GM18858 (cell line): ENCODE measurements around the gene DGUOK.
"Not testable (repeated sequence)": the region's sequence is repeated elsewhere in the genome, so short reads cannot be mapped to it uniquely, and the experiment has no call there.

Experiments used
- ATAC-seq: cut with Tn5 transposase; IDR thresholded peaks from one replicate; pipeline ENCODE4 v1.9.1; 2021; ENCODE audit not compliant: unreplicated experiment

Gene DGUOK

DNA sequence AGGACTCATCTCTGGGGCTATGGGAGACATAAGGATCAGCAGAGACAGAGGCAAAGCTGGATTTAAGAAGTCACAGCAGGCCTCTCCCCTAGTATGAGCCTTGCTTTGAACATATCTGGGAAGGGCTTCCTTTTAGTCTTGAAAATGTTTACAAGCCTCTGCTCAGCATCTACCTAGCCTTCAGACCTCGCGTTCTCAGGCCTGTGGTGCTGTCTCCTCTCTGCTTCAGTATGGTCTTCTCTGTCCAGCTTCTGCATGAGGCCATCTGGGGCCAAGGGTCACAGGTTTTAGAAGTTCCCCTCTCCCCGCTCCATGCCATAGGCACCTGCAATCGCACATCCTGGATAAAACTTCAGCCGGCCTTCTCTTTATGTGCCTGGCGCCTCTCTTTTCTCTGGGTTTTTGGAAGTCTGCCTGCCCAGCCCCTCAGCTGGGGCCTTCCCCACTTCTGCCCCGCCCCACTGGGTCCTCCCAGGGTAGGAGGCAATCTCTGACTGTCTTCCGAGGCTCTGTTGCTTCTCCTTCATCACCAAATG lies 26.8 kb upstream of the DGUOK start:
- no peak for ATAC-seq

GRCh38 chr2:73901143-73901542 lies 25.5 kb upstream of the DGUOK start:
- ATAC-seq = no peak

DNA sequence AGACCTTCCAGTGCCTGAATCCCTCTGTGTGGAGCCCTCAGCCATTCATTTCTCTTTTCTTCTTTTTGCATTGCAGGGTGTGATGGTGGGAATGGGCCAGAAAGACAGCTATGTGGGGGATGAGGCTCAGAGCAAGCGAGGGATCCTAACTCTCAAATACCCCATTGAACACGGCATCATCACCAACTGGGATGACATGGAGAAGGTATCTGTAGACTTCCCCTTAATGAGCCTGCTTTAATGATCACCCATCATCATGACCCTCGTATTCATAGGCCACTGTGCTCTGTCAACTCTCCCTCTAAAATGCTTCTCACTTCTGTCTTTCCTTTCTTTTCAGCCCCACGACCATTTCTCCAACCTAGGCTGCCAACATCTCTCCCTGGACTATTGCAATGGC lies 24.4 kb upstream of the DGUOK start:
- no peak for ATAC-seq

DNA sequence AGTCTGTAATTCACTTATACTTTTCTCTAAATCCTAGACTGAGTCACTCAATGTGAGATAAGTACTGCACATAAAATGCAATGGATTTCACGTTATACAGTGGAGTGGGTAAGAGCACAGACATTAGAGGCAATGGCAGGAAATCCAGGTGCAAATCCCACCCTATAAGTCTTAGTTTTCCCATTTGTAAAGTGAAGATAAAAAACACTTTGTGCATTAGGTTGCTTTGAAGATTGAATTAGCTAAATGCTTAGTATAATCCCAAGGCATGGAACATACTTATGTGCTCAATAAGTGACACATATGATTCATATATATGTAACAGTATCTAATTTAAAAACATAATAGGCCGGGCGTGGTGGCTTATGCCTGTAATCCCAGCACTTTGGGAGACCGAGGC lies 23.4 kb upstream of the DGUOK start:
- no peak for ATAC-seq

- ATAC-seq = not testable (repeated sequence)
Measured at GRCh38 chr2:73903949-73904613, 22.6 kb upstream of the DGUOK start.

DNA sequence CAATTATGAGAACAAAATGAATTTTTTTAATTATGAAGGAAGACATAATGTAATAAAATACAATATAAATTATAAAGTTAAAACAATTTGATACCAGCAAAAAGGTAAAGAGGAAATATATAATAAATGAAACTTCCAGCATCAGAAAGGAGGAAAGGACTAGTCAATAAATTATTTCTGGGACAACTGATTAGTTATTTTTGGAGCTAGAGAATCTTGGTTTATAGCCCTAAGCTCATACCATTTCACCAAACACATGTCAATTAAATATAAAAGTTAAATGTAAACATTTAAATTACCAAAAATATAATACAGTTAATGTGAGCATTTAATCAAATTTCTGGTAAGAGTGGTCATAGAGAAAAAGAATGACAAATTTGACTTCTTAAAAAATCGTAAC lies 21.7 kb upstream of the DGUOK start:
- ATAC-seq = no peak

DNA sequence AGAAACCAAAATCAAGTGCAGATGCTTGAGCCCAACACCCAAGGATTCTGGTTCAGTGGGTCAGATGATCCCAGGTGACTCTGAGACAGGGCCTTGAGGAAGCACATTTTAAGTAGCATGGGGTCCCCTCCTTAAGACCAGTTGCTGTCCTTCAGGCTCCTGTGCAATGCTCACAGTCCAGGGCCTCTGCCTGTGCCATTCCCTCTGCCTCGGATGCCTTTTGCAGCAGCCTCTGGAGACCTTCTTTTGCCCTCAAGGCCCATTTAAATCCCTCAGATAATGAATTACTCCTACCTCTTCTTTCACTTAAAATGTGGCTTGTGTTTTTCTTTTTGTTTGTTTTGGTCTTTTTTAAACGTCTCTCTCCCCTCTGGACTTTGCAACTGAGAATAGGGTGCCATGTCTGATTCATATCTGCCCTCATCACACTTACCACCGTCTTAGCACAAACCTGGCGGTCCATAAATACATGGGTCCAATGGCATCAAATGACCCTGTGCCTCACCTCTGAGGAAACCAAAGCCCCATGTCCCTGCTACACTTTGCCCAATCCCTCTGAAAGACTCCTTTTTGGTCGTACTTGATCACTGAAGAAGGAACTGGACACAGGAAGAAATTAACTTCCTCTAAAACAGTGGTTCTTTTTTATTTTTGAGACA lies 19.7 kb upstream of the DGUOK start:
- no peak for ATAC-seq

DNA sequence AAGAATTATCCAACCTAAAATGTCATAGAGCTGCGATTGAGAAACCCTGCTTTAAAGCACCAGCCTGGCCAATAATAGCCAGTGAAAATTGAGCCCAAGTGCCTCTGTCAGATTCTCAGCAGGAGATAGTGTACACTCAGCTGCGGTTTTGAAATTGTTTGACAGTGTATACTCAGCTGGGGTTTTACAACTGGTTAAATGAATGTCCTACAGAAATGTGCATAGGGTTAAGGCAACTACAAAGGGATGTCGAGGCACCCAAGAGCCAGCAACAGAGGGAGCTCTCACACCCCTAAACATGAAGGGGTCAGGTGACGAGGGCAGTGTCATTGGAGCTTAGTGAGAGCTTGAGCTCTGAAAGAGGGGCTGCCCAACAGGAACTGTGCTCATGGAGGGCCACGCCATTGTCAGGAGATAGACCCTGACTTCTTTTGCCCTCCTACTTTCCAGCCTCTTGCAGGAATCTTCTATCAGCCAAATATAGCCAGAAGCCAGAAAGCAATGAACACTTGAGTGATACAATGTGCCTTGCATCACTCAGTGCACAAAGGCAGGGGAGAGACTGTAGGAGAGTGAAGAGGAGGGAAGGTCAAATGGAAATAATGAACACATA lies 18.7 kb upstream of the DGUOK start:
- ATAC-seq = no peak

GRCh38 chr2:73908689-73909652 lies 17.7 kb upstream of the DGUOK start:
- ATAC-seq = no peak

GRCh38 chr2:73910873-73911547 lies 15.7 kb upstream of the DGUOK start:
- ATAC-seq = no peak

- ATAC-seq = no peak
Measured at GRCh38 chr2:73911548-73912208, 15.0 kb upstream of the DGUOK start.

GRCh38 chr2:73913414-73914054 lies 13.1 kb upstream of the DGUOK start:
- no peak for ATAC-seq

DNA sequence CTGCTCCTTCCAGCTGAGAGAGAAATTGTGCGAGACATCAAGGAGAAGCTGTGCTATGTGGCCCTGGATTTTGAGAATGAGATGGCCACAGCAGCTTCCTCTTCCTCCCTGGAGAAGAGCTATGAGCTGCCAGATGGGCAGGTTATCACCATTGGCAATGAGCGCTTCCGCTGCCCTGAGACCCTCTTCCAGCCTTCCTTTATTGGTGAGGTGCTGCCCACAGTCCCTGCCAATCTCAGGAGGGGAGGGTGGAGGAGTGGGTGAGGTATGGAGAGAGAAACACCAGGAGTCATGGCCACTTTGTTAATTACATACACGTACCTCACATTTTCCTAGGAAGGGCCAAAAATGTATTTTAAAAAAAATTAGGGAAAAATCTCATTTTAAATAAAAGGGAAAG lies 12.0 kb upstream of the DGUOK start:
- ATAC-seq = no peak

GRCh38 chr2:73915437-73915993 lies 11.2 kb upstream of the DGUOK start:
- ATAC-seq = no peak

DNA sequence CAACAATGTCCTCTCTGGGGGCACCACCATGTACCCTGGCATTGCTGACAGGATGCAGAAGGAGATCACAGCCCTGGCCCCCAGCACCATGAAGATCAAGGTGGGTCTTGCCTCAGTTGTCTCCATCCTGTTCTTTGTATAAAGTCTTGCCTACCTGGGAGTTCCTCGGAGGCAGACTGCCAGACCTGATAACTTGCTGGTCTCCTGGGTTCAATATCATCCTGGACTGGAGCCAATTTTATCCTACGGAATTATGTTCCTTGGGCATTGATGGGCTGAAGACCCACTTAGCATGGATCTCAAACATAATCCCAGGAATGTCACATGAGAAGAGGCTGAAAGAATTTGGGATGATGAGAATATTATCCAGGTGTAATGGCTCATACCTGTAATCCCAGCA lies 10.0 kb upstream of the DGUOK start:
- no peak for ATAC-seq

GRCh38 chr2:73917296-73917695 lies 9.4 kb upstream of the DGUOK start:
- ATAC-seq = no peak

- no peak for ATAC-seq
Measured at GRCh38 chr2:73917696-73918207, 8.9 kb upstream of the DGUOK start.

GRCh38 chr2:73918856-73919255 lies 7.8 kb upstream of the DGUOK start:
- no peak for ATAC-seq
